ENCODE data around the gene FNDC11. TPM values are rescaled to one million over a fixed set of nuclear protein-coding genes. Genes with fewer than 3 reads are reported as not detected.

The FNDC11 gene
- total RNA-seq, 4 donors from 2014 or later: not detected

- H3K36me3 ChIP-seq: no peaks in the 10 kb centered on the region
- no peak for DNase-seq
- WGBS, 2 donors (ENCODE audit: low coverage in 1 of 2): 40 to 79% methylated on average over 1 to 18 of the region's 18 CpGs
- intact Hi-C loops (cut with DNase I; ENCODE audit: low total_unique reads): no loop called here
- no peak overlapping the region for H3K27ac ChIP-seq
- H3K4me1 ChIP-seq: peaks cover 5 to 39% (median 31%) of the 10 kb centered on the region in 4 donors
- H3K9me3 ChIP-seq: no peaks in the 10 kb centered on the region
- H3K4me3 ChIP-seq: no peak overlapping the region
- TF ChIP-seq POLR2AphosphoS5 (IDR thresholded peaks at IDR 0.05): no peak
- TF ChIP-seq POLR2A (IDR thresholded peaks at IDR 0.05): no peak
- no peak for TF ChIP-seq EP300 (IDR thresholded peaks at IDR 0.05; ENCODE audit: low read depth)
- no peak for TF ChIP-seq CTCF (IDR thresholded peaks at IDR 0.05)
- H3K27me3 ChIP-seq: peaks cover 64% of the 10 kb centered on the region
- in situ Hi-C loops (cut with MboI; ENCODE audit: low pct_ligation_motif_present in 1 of 4, low pct_unique_long_range_greater_than_20kb in 1 of 4, low sequenced_read_pairs in 3 of 4): loop anchor here in 1 of 4 donors (25.0 kb wide), 1 partner anchor 88 kb away; the partner anchor contains the start of gene GMEB2
These were observed 4.2 kb upstream of the FNDC11 start for GRCh38 chr20:63549679-63550282.

GRCh38 chr20:63551068-63551467 is 2.9 kb upstream of the FNDC11 start:
- Histone ChIP-seq H3K4me1 (peaks cover 0 to 28% (median 22%) of the 10 kb centered on the region in 4 donors), H3K4me3 (no peak overlapping the region), H3K27ac (no peak overlapping the region), H3K9me3 (no peaks in the 10 kb centered on the region), H3K36me3 (no peaks in the 10 kb centered on the region), H3K27me3 (peaks cover 66% of the 10 kb centered on the region)
- no peak for DNase-seq
- intact Hi-C loops (cut with DNase I; ENCODE audit: low total_unique reads) (no loop called here), in situ Hi-C loops (cut with MboI; ENCODE audit: low pct_ligation_motif_present in 1 of 4, low pct_unique_long_range_greater_than_20kb in 1 of 4, low sequenced_read_pairs in 3 of 4) (no loop called here)
- WGBS, 2 donors (ENCODE audit: low coverage in 1 of 2): 39 to 54% methylated on average over 6 to 9 of the region's 9 CpGs
- no peak for TF ChIP-seq CTCF (IDR thresholded peaks at IDR 0.05)
- no peak for TF ChIP-seq POLR2A (IDR thresholded peaks at IDR 0.05)
- TF ChIP-seq EP300 (IDR thresholded peaks at IDR 0.05; ENCODE audit: low read depth): no peak
- TF ChIP-seq POLR2AphosphoS5 (IDR thresholded peaks at IDR 0.05): no peak

GRCh38 chr20:63552481-63553249 is 1.3 kb upstream of the FNDC11 start:
- Histone ChIP-seq H3K9me3 (no peaks in the 10 kb centered on the region), H3K4me1 (peaks cover 0 to 23% (median 13%) of the 10 kb centered on the region in 4 donors), H3K36me3 (no peaks in the 10 kb centered on the region), H3K27me3 (peaks cover 50% of the 10 kb centered on the region), H3K27ac (no peak overlapping the region), H3K4me3 (peak overlapping the region in 1 of 4 donors; percentile 66)
- WGBS, 2 donors (ENCODE audit: low coverage in 1 of 2): 42 to 100% methylated on average over 2 to 15 of the region's 15 CpGs
- TF ChIP-seq EP300 (IDR thresholded peaks at IDR 0.05; ENCODE audit: low read depth) (no peak), POLR2A (IDR thresholded peaks at IDR 0.05) (no peak), CTCF (IDR thresholded peaks at IDR 0.05) (no peak), POLR2AphosphoS5 (IDR thresholded peaks at IDR 0.05) (no peak)
- in situ Hi-C loops (cut with MboI; ENCODE audit: low pct_ligation_motif_present in 1 of 4, low pct_unique_long_range_greater_than_20kb in 1 of 4, low sequenced_read_pairs in 3 of 4) (no loop called here), intact Hi-C loops (cut with DNase I; ENCODE audit: low total_unique reads) (no loop called here)
- no peak for DNase-seq

- intact Hi-C loops (cut with DNase I; ENCODE audit: low total_unique reads): no loop called here
- in situ Hi-C loops (cut with MboI; ENCODE audit: low pct_ligation_motif_present in 1 of 4, low pct_unique_long_range_greater_than_20kb in 1 of 4, low sequenced_read_pairs in 3 of 4): no loop called here
- 9% methylated on average over 19 of the region's 37 CpGs; no CpG with 5 or more reads in 1 of the 2 donors for WGBS, 2 donors (ENCODE audit: low coverage in 1 of 2)
- peak overlapping the region; percentile 26 to 66 (median 40) for H3K4me3 ChIP-seq
- peaks cover 43% of the 10 kb centered on the region for H3K27me3 ChIP-seq
- no peaks in the 10 kb centered on the region for H3K36me3 ChIP-seq
- no peaks in the 10 kb centered on the region for H3K9me3 ChIP-seq
- DNase-seq: peak; percentile 86
- peak overlapping the region in 2 of 4 donors; percentile 22 to 52 for H3K27ac ChIP-seq
- TF ChIP-seq POLR2A (IDR thresholded peaks at IDR 0.05) (no peak), CTCF (IDR thresholded peaks at IDR 0.05) (no peak), EP300 (IDR thresholded peaks at IDR 0.05; ENCODE audit: low read depth) (no peak), POLR2AphosphoS5 (IDR thresholded peaks at IDR 0.05) (no peak)
- peaks cover 0 to 18% (median 10%) of the 10 kb centered on the region in 4 donors for H3K4me1 ChIP-seq
These were observed 567 bp upstream of the FNDC11 start for GRCh38 chr20:63553251-63553932.

Data from transverse colon (tissue), 4 donors.